Esophagus mucosa (tissue), 1 donor: ENCODE results near the gene TENM3. TPM values are rescaled to one million over a fixed set of nuclear protein-coding genes. Genes with fewer than 3 reads are reported as not detected.
A peak's percentile ranks its signal among the peaks of the same experiment; 100 is the strongest.
"Not testable (repeated sequence)": the region's sequence is repeated elsewhere in the genome, so short reads cannot be mapped to it uniquely, and the experiment has no call there.

ENCODE experiments used
- ATAC-seq: fragments of 200-7000 bp; cut with Tn5 transposase; one replicate; pipeline ENCODE4 v1.9.1; 2020
- total RNA-seq: library from RNA; stranded (reverse); gene quantifications from one replicate; pipeline ENCODE4 v1.2.4, GENCODE V29; 2023
- donor health status: DM: yes; HTN: yes; CAD: no.

Gene TENM3
- 3.6 TPM for total RNA-seq

DNA sequence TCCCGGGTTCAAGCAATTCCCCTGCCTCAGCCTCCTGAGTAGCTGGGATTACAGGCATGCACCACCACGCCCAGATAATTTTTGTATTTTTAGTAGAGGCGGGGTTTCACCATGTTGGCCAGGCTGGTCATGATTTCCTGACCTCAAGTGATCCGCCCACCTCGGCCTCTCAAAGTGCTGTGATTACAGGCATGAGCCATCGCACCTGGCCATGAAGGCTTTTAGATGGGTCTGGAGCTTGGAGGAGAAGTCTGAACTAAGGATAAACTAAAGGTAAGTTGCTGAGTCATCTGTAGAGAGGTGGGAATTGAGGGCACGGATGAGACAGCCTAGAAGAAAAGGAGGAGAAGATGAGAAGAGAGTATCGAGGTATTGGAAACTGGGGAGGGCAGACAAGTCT is at the start of gene TENM3:
TSS of gene TENM3 (plus strand) at position 199 of the 400 bp plus-strand sequence. CDS start 80,619 bp downstream, outside the sequence.
- ATAC-seq = not testable (repeated sequence)

DNA sequence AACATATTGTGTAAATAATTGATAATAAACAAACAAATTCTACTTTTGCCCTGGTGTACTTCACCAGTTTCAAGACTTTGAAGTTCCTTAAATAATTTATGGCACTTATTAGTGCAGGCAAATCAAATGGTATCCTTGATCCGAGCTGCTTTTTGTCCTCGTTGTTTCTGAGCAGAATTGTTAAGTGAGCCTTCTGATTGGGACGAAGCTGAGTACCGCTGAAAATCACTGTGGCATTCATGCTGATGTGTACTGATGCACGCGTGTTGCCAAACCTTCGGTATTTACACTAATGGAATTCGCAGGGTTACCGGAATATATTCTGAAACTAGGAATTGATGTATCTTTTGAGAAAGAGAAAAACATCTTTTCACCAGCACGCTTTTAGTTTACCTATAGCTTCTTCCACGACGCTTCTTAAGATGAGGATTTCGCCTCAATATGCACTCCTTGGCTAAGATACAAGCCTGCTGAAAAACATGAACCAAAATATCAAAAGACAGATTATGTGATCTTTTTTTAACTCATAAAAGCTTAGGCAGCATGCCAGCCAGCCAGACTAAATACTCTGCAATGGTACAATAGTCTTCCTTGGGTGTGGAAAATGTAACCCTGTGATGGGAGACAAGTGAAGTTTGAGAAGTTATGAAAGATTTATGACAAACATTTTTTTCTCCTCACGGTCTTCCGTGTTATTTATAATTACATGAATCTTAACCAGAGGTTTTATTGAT is 48.9 kb upstream of the TENM3 start:
- no peak for ATAC-seq

DNA sequence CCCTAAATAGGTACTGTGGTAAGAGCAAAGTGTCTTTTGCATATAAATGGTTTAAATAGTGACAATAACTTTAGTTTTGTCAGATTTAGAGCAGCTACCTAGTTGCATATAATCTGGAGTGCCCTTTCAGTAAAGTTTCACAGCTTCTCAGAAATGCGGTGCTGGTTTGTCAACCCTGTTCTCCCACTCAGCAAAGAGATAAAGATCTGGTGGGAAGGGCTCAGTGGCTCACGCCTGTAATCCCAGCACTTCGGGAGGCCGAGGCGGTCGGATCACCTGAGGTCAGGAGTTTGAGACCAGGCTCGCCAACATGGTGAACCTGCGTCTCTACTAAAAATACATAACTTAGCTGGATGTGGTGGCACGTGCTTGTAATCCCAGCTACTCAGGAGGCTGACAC is 45.6 kb upstream of the TENM3 start:
- no peak for ATAC-seq

DNA sequence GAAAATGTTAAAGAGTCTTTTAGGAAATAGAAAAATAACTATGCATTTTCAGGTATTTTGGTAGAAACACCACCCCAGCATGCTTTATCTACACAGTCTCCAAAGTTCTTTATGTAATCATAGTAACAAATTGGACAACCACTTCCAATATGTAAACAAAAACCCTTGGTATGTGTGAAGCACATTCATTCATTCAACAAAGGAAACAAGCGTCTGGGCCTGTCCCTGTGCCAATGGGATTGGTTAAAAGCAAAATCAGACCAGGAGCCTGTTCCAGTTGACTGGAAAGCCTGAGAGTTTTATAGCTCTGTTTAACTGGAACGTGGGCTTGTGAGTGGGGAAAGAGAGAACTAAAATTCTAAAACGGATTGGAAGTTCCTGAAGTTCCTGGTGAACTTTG is 41.3 kb upstream of the TENM3 start:
- ATAC-seq = no peak

DNA sequence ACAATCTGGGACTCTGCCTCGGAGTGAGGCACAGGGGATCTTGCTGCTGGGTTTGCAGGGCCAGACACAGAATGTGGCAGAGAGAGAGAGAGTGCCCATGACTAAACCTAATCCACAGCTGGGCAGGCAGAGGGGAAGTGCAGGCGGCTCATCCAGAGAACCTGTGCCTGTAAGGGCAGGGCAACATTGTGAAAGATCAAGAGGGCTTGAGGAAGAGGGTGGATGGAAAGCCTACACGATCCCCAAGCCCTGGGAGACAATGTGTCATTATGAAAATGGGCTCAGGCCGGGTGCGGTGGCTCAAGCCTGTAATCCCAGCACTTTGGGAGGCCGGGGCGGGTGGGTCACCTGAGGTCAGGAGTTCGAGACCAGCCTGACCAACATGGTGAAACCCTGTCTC is 40.6 kb upstream of the TENM3 start:
- peak; percentile 64 for ATAC-seq

DNA sequence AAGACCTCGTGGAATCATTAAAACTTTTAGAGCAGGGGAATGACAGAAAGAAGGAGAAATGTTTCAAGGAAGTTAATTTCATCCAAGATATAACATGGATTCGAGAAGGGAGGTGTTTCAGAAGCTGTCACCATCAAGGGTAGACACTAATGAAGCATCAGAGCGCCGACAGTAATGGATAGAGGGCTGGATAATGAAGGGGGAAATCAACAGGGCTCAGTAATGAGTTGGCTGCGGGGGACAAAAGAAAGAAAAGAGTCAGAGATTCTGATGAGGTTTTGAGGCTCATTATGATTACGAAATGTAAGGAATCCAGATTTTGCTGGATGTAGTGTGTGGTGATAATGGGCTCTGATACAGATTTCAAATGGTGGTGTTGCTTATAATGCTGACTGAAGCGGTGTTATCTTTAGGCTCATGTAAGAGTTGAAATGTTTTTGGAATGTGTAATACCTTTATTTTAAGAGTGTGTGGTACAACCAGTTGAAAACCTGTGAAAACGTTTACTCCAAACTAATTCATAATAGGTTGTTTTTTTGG is 39.3 kb upstream of the TENM3 start:
- ATAC-seq = no peak

DNA sequence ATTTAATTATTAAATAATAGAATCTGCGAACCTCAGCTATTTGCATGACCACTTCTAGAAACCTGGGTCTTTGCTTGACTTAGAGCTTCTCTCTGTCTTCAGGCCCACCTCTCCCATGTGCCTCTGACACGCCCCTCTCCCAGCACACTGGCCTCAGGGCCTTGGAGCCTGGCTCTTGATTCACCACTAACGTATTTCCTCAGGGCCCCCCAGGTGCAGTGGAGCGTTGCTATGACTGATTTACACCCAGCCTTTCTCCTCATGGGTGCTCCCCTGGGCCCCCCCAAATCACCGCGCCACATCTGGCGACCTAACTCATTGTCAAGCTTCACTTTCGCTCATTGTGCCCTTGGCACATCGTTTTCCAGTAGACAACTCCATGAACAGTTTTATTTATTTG is 37.9 kb upstream of the TENM3 start:
- ATAC-seq = no peak

DNA sequence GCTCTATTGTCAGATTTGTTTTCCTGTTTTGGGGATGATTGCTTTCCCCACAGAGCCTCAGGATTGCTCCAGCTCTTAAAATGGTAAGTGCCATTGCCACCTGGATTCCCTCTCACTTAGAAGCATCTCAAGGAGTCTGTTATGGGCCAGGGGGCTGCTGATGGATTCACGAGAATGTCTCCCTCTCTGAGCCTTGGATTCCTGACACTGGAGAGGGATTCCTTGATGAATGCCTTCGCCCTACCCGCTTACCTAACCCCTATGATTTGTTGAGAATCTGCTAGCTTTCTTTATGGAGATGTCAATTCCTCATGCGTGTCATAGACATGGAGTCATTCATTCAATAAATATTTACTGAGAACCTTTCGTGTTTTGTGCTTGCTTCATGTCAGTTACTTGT is 36.9 kb upstream of the TENM3 start:
- ATAC-seq = no peak

DNA sequence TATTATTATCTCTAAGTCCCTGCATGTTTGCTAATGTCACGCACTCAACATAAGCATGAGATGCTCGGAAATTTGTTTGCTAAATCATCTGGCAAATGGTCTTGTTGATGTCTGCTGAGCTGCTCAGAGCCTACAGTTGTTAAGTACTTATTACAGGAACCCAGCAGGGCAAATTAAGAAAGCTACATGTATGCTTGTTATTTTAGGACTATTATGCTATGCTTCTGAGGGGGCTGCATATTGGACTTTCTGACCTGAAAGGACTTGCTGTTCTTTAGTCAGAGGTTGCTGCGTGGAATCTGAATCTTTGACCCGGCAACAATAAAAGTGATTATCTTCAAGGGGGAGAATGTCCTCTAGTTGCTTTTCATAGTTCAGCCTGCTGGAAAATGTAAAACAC is 36.3 kb upstream of the TENM3 start:
- ATAC-seq = no peak

DNA sequence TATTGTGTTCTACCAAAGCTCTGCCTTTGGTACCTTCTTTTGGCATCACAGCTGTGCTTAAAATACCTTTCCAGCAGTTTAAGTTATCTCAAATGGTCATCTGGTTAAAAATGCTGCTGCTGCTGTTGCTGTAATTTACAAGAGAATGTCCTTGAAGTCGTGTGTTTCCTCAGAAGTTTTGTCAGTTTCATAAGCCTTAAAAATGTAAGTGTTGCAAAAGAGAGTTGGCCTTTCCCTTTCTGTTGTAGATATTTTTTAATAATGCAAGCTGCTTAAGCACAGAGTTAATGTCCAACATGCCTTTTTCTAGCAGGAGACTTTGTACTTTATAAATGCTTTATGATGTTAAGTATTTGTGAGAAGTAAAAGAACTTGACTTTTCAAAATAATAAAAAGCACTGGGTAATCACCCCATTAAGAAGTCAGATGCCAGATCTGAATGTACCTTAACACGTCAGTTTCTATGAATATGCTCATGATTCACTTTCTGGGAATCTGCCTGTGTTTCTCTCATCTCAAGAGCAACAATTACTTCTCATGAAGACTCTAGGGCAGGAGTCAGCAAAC is 35.3 kb upstream of the TENM3 start:
- peak; percentile 68 for ATAC-seq

DNA sequence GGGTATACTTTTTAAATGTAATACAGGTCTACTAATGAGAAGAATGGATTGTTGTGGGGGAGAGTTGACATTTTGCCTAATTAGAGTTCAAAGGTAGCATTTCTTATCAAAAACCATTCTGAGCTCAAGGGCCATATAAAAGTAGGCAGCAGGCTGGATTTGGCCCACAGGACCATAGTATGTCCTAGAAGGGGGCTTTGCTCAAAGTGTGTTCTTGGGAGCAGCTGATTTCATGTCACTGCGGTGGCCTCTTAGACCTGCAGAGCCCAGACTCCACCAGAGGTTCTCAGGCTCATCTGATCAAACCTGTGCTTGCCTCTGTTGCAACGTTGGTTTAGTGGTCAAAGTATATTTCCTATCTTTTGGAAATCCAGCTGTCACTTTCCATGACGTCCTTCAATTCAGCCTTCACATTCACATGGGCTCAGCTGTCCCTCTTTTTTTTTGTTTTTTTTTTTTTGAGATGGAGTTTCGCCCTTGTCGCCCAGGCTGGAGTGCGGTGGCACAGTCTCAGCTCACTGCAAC is 34.6 kb upstream of the TENM3 start:
- ATAC-seq = no peak

DNA sequence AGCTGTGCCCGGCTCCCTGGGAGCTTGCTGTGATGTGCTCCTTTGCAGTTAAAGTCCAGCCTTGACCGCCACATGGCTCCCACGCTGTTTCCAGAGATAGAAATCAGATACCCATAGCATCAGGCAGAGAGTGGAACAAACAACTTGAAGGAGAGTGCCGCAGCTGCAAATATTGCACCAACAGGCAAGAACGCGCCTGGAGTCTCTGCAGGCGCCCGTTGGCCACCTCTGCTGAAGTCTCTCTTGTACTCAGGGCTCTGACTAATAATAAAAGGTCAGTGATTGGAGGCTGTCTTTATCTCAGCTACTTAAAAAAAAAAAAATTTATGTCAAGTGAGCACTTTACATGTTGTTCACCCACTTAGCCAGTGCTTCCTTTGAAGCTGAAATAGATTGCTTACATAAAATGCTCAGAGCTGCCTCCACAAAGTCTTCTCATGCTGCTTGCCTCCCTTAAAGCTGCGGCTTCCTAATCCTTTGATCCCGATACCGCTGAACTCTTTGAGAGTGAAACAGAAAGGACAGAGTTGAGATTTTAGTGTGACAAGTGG is 30.9 kb upstream of the TENM3 start:
- ATAC-seq = peak; percentile 51

DNA sequence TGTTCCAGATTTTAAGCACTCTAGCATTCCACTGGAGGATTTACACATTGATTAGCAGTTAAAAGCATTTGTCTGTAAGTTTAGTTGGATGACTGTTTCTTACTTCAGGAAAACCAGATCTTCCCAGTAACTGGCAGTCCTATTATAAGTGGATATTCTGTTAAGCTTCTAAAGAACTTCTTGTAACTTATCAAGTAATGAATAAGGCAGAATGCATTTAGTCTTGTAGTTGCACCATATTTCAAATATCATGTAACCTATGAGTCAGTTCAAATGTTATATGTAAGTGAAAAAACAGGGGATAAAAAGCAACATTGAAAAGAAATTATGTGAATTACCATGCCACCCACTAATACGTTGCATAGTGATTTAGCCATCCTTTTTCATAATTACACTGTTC is 30.2 kb upstream of the TENM3 start:
- ATAC-seq = no peak

DNA sequence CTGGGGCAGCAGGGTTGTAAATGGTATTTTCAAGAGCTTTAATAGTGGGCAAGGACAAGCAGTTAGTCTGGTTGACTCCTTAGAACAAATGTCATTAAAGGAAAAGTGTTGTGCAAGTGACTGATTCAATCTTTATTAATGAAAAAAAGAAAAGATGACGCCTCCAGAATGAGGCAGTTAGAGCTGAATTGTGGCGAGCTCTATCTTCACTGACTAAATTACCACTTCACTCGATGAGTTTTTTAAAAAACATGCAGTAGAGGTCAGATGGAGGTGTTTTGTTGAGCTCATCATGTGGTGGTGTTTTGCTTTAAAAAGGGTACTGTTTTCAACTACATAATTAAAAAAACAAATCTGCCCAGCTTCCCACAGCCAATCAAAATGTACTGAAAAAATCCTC is 28.1 kb upstream of the TENM3 start:
- ATAC-seq = no peak

DNA sequence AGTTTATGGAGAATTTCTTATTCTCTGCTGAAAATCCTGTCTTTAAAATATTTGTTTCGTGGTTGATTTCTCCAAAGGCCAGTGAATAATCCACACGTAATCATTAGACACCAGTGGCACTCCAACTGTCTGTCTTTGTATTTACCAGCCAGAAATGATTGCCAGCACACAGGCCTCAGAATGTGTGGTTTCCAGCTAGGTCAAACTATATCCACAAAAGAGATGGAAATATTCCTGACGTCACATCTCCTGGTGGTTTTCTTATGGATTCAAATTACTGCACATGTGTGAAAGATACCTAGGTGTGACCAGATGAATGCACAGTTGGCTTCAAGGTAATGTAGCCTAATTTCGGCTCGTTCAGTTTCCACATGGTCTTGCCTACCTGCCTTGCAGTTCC is 27.2 kb upstream of the TENM3 start:
- ATAC-seq = no peak

DNA sequence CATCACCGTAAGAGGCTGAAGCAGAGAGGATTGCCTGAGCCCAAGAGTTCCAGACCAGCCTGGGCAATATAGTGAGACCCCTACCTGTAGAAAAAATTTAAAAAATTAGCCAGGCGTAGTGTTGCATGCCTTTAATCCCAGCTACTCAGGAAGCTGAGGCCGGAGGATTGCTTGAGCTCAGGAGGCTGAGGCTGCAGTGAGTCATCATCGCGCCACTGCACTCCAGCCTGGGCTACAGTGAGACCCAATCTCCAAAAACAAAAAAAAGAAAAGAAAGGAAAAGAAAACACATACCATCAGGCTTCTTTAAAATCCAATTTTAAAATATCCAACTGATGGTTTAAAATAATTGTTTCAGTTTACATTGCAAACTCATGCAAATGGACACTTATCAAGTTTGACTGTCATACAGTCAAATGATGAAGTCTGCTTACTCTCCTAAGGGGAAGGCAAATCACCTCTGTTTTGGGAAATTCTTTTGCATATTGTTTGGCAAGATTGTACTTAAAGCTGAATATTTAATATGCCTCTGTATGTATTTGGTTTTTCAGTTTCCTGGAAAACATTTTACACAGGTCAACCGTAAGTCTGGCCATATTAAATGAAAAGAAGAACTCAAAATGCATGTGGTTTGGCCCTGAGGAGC is 23.7 kb upstream of the TENM3 start:
- ATAC-seq = no peak

DNA sequence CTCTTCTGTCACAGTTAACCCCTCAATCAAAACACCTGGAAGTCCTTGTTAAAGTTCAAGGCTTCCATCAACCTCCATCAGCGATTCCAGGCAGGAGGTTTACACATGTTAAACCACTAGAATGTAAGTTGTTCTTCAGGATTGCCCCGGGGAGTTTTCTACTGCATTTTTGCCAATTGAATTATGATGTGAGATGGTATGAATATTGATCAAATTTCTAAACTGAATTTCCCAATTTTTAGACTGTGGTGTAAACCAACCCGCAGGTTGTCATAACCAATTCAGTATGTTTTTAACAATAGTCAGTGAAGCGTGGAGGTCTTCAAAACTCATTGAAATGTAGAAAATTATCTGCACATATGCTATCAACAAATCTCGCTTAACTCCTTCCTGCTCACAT is 21.2 kb upstream of the TENM3 start:
- no peak for ATAC-seq

DNA sequence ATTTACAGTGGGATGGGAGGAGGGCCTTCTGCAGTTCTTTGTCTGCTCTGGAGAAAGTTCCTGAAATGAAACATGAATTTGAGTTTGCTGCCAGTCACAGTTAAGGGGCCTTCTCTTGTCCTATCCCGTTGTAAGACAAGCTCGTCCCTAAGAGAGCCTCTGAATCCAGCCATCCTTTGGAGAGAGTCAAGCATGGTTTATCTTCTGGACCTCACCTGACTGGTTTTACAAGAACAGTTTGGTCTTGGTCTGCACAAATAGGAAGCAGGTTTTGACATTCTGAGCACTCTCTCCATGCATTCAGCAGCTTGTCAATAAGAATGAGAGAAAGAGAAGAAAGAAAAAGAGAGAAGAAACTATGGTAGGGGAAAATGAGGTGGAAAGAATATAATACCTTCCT is 20.4 kb upstream of the TENM3 start:
- ATAC-seq = peak; percentile 35

DNA sequence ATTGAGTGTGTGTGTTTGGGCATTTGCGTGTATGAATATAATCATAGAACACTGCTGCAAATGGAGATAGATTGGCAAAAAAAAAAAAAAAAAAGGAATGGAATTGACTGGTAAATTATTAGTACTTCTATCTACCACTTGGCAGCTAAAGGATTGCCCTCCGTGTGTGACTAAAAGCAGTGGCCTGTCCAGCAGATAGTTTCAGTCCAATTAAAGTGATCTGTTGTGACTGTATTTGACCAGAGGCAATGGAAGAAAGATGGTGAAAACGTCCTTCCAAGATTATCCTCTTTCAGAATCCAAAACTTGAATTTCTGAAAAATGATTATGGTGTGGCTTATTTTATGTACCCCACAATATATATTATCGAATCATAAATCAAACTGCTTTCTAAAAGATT is 19.5 kb upstream of the TENM3 start:
- ATAC-seq = no peak

DNA sequence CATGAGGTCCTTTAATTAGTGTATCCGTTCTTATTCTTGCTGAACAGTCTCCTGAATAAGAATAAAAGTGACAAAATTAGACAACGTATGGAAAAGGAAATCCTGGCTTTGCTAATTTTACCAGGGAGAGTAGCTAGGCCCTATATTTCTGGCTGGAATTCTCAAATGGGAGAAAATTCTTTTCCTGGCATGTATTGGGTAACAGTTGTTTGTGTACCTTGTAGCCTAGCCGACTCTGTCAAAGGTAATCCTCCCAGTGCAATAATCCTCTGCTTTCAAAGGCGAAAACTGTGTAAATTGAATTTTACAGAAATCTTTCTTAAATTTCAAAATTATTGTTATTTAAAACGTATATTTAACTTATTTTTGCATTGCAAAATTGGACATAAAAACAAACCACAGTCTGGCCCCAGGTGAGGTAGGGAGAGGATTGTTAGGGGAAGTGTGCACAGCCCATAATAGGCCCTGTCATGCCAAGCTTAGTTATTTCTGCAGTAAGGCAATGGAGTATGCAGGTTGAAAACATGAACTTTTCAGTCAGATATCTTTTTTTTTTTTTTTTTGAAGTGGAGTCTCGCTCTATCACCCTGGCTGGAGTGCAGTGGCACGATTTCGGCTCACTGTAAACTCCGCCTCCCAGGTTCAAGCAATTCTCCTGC is 18.9 kb upstream of the TENM3 start:
- ATAC-seq = no peak

DNA sequence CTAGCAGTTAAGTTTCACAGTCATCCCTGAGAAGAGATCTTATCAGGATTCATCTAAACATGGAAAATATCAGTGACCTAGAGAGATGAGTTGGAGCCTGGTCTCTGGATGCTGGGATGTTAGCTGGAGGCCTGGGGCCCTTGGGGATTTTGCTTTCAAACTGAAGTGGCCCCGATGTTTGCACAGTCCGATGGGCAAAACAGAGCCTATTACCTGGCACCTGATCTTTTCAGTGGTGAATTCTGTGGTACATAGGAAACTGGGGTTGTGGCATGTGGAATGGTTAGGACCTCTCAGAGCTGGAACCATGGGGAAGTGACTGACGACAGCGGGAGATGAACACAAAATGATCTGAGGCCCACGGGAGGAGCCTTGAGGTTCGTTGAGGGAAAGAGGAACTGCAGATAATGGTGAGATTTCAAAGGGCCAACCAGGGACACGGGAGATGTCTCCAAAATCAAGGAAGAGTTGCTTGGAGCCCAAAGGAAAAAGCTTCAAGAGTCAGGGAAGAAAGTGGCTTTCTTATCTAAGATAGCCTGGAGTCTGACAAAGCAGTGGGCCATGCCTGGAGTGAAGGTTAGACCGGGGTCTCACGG is 17.8 kb upstream of the TENM3 start:
- no peak for ATAC-seq

DNA sequence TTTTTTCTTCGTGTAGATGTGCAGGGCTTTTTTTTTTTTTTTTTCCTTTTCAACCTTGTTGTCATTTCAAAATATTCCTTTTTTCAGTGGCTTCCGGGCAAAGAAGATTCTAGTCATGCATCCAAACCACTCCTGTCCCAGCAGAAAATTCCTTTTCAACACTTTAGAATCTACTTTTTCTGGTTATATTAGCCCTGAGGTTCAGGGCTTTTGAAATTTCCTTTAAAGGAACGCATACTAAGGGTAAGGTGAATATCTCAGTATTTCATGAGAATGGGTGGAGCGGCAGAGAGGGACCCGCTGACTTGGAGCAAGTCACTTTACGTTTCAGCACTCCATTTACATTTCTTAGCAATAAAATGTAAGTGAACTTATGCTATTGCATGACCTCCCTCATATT is 15.6 kb upstream of the TENM3 start:
- no peak for ATAC-seq
